WI38 (cell line): ENCODE measurements around the gene HMCN2.

Source experiments
- H3K4me3 ChIP-seq: 2 replicates; pipeline ENCODE4 v1.5.1; 2011; ENCODE audit warnings: low read depth, mild to moderate bottlenecking, control low read depth, low read length
- TF ChIP-seq, protein P1 (sequence below): IDR thresholded peaks from 2 replicates; pipeline ENCODE4 v1.5.1; 2012; ENCODE audit warnings: low read depth, mild to moderate bottlenecking, control low read depth, low read length

HMCN2 gene

DNA sequence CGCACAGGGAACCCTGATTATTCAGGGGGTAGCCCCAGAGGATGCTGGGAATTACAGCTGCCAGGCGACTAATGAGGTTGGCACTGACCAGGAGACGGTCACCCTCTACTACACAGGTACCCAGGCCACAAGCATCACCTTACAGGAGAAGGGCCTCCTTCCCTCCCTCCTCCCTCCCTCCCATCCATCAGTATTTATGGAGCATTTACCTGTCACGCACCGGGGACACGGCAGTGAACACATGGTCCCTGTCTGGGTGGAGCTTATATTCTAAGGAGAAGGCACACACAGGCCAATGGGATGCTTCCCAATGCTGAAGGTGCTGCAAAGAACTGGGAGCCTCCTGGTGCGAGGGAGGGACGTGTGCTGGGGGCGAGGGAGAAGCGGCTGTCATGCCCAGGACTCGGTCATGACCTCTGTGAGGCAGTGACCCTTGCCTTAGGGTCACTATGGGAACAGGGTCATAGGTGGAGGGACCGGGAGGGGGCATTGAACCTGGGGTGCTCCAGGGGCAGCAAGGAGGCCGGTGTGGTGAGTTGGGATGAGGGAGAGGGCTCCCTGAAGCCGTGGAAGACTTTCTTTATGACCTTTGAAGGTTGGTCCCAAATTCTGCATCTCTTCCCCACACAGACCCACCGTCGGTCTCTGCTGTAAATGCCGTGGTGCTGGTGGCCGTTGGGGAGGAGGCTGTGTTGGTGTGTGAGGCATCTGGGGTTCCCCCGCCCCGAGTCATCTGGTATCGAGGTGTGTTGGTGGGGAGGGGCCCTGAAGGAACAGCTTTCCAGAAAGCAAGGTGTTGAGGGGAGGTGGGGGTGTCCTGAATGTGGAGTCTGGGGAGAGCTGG is 41.5 kb downstream of the HMCN2 start:
- no peak overlapping the region for H3K4me3 ChIP-seq
- TF ChIP-seq, protein P1, sequence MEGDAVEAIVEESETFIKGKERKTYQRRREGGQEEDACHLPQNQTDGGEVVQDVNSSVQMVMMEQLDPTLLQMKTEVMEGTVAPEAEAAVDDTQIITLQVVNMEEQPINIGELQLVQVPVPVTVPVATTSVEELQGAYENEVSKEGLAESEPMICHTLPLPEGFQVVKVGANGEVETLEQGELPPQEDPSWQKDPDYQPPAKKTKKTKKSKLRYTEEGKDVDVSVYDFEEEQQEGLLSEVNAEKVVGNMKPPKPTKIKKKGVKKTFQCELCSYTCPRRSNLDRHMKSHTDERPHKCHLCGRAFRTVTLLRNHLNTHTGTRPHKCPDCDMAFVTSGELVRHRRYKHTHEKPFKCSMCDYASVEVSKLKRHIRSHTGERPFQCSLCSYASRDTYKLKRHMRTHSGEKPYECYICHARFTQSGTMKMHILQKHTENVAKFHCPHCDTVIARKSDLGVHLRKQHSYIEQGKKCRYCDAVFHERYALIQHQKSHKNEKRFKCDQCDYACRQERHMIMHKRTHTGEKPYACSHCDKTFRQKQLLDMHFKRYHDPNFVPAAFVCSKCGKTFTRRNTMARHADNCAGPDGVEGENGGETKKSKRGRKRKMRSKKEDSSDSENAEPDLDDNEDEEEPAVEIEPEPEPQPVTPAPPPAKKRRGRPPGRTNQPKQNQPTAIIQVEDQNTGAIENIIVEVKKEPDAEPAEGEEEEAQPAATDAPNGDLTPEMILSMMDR, result no peak

DNA sequence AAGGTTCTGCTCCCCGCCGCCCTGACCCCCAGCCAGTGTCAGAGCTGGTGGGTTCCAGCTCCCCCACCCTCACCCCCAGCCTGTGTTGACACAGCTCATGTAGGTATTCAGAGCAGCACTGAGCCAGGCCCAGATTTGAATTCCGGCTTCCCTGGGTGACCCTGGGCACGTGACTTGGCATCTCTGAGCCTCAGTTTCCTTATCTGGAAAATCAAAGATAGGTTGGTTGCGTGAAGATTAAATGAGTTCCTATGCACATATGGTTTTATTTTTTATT is 42.0 kb downstream of the HMCN2 start:
- TF ChIP-seq, protein P1, result no peak

DNA sequence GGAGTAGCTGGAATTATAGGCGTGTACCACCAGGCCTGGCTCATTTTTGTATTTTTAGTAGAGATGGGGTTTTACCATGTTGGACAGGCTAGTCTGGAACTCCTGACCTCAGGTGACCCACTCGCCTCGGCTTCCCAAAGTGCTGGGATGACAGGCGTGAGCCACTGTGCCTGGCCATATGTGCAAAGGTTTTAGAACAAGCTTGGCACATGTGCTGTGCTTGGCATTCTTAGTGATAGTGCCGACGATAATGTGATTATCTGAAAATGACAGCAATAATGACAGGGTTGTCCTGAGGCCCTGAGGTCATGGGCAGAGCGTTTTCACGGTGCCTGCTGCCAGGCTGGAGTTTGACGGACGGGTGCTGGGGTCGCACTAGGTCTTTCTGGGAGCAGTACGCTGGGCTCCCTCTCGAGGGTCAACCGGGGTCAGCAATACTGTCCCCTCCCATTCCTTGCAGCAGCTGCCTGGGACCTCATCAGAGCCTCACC is 42.6 kb downstream of the HMCN2 start:
- TF ChIP-seq, protein P1, result no peak
- no peak overlapping the region for H3K4me3 ChIP-seq

More for the DNA sequence above, 42.0 kb downstream of the HMCN2 start:
- H3K4me3 ChIP-seq, result no peak overlapping the region

DNA sequence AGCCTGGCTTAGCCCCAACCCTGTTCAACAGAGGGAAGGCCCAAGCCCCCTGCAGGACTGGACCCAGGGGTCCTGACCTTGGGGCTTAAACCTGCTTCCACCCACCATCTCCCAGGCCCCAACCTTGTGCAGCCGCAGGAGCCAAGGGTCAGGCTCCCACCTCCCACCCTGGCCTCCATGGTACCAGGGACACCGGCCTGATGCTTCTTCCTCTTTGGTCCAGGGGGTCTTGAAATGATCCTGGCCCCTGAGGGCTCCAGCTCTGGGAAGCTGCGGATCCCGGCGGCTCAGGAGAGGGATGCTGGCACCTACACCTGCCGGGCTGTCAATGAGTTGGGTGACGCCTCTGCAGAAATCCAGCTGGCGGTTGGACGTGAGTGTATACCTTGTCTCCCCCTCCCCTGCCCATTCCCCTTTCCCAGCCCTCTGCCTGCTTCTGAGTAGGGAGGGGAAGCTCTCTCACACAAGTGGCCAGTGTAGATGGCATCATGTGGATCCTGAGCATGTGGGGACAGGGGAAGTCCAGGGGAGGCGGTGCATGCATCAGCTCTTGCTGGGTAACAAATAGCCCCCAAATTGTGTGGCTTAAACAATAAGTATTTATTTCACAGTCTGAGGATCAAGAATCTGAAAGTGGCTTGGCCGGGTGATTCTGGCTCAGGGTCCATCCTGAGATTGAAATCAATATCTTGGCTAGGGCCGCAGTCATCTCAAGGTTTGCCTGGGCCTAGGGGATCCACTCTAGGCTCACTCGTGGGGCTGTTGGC is 44.3 kb downstream of the HMCN2 start:
- no peak overlapping the region for H3K4me3 ChIP-seq
- TF ChIP-seq, protein P1, result no peak

DNA sequence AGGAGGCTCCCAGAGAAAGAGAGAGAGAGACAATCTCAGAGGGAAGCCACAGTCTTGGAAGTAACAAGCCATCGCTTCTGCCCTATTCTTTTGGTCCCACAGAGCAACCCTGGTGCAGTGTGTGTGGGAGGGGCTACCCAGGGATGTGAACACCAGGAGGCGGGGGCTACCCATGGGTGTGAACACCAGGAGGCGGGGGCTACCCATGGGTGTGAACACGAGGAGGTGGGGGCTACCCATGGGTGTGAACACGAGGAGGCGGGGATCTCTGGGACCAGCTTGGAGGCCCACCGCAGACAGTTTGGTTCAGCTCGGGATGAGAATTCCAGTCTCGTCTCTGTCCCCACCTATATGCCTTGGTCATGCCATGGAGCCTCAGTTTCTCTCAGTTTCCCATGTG is 44.9 kb downstream of the HMCN2 start:
- no peak overlapping the region for H3K4me3 ChIP-seq
- TF ChIP-seq, protein P1, result no peak

DNA sequence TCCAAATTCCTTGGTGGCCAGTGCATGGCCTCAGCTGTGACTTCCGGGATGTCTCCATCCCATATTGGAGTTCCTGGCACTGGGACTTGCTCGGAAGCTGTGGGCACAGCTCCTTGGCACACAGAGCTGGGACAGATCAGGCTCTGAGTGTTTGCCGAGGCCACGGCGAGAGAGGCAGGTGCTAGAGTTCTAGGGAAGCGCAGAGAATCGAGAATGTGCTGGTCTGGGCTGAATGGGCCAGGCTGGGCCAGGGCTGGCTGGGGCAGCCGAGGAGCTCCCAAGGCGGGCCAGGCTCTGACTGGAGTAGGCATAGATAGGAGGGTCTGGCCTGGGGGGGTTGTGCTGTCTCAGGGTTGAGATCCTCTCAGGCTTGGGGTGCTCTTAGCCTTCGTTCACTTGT is 45.4 kb downstream of the HMCN2 start:
- H3K4me3 ChIP-seq, result no peak overlapping the region
- TF ChIP-seq, protein P1, result no peak
